Activated CD8-positive, alpha-beta memory T cell treated with anti-CD3 and anti-CD28 coated beads, Interleukin-2, amount 50 U/mL, for 48 hours (primary cell): ENCODE results near the gene WAPL.

Experiments
- DNase-seq: peaks from one replicate; pipeline ENCODE4 v3.0.0-alpha.2; 2020

WAPL gene

DNA sequence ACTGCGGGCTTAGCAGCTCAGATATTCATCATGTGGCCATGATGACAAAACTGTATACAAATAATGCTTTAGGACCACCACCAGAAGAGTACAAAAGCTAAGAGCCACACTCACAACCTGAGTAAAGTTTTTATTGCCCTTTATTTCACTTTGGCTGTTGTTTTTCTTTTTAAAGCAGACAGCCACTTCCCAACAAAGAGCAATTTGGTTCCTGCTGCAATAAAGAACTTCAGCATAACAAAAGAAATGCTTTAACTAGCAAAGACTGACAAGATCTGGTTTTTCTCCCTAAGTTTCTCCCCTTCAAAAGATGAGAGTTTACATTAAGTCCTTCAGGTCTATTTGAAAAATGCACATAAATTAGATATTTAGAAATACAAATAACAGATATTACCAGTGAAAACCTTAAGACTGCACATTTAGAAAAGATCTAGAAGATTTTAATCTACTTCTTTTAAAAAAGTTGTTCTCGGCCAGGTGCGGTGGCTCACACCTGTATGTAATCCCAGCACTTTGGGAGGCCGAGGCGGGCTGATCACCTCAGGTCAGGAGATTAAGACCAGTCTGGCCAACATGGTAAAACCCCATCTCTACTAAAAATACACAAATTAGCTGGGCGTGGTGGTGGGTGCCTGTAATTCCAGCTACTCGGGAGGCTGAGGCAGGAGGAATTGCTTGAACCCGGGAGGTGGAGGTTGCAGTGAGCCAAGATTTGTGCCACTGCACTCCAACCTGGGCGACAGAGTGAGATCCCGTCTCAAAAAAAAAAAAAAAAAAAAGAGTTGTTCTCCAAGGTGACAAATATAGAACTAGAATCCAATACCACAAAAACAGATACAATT is 59.4 kb downstream of the WAPL start:
- DNase-seq = no peak

DNA sequence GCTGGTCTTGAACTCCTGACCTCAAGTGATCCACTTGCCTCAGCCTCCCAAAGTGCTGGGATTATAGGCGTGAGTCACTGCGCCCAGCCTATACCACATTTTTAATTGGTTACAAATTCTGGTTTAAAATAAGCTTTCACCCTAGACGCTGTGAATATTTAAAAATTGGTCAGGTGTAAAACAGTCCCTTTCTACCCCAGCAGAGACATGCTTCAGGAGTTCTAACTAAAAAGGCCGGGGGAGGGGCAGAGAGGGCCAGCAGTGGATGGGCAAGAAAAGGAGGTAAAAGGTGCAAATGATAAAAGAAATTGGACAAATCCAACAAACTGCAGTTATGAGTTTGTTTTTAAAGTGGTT is 70.0 kb downstream of the WAPL start:
- no peak for DNase-seq

GRCh38 chr10:86450806-86451603 is 70.6 kb downstream of the WAPL start:
- no peak for DNase-seq

- DNase-seq = no peak
These were observed 71.5 kb downstream of the WAPL start for GRCh38 chr10:86449926-86450558.

DNA sequence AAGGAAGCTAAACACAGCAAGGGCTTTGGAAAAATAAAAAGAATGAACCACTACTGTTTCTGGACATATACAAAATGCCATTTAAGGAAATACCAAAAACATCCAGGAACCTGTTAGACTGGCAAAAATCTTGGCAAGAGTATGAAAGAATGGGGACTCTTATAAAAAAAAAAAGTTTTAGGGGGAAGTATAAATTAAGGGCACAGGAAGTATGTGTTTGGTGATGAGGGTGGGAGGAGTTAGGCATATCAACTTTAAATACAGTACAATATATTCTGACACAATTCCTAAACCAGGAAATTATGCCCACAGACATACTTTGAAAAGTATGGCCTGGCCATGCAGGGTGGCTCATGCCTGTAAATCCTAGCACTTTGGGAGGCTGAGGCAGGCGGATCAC is 74.2 kb downstream of the WAPL start:
- DNase-seq = no peak

DNA sequence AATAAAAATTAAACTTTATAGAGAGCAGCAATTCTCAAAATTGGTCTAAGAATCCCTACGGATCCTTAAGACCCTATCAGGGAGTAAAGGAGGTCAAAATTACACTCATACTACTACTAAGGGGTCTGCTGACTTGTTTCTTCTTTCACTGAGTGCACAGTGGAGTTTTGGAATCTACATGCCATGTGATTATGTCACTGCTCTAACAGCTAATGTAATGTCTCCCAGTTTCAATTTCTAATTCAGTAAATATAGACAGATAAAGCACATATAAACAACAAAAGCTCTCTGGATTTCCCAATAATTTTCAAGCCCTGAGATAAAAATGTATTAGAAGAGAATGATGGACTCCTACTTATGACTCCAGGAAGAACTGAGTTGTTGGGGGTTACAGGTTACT is 74.6 kb downstream of the WAPL start:
- no peak for DNase-seq

DNA sequence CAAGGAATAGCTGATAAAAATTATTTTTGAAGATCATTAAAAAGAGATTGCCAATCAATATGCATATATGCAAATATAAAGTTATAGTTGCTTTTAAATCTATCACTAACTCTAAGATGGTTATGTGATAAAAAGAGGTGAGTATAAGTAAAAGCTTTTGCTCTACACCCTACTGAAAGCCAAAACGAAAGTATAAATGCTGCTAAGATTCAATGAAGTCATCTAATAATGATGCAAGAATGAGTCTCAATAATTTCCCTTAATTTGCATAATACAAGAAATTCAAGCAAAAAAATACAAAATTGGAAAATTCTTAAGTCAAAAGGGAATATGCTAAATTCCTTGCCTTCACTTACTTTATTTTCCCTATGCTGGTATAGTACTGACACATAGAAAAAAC is 75.2 kb downstream of the WAPL start:
- no peak for DNase-seq

- DNase-seq = no peak
These were observed 77.7 kb downstream of the WAPL start for GRCh38 chr10:86443936-86444335.

GRCh38 chr10:86443069-86443468 is 78.5 kb downstream of the WAPL start:
- no peak for DNase-seq

DNA sequence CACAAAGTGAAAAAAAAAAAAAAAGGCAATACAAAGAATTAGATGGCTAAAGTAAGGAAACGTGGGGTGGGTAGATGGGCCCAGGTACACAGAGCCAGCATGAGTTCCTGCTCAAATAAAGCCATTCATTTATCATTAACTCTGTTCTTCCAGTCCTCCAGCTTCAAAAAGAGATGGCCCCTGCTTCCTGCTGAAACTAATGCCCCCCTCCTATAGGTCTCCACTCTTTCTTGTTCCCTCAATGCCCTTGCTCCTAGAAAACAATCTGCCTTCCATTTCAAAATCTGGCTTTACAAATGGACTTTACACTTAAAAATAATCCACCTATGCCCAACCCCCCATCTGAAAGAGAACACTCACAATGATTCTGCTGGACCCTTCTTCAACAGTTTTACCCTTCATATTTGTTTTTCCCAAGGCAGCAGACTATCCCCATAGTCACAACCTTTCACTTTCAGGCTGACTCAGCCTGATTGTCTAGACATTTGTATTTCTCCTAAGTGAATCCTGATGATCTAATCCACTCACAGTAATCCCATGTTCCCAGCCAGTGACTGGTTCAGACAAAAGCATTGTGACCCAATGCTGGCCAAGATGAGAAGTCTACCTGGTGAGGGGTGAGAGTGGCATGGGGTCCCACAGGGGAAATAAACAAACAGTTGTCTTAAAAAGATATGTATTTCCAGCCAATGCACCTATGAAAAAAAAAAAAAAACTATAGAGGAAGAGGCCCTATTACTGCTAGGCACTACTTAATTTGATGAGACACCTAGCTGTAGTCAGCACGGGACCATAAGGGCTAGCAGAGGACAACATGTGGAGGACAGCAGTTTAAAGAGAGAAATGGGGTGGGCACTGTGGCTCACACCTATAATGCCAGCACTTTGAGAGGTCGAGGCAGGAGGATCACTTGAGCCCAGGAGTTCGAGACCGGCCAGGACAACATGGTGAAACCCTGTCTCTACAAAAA is 80.4 kb downstream of the WAPL start:
- no peak for DNase-seq

DNA sequence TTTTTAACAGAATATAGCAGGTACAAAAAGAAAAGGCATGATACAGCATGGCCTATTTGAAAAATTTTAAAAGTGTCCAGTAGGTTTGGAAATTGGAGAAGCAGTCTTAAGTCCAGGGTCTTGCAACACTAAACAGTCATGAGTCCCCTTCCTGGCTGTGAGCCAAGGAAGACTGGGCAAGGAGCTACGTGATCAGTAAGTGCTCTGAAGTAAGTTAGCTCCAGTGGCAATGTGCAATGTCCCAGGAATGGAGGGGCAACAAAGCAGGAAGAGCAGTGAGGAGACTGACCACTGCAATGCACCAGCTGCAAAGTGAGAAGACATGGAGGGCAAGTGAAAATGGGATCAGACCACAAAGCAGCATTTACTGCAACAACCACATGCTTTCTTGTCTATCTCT is 82.0 kb downstream of the WAPL start:
- no peak for DNase-seq

GRCh38 chr10:86438091-86438749 is 83.4 kb downstream of the WAPL start:
- DNase-seq = no peak

- no peak for DNase-seq
These were observed 84.1 kb downstream of the WAPL start for GRCh38 chr10:86437447-86437846.

- no peak for DNase-seq
These were observed 84.6 kb downstream of the WAPL start for GRCh38 chr10:86436963-86437362.

DNA sequence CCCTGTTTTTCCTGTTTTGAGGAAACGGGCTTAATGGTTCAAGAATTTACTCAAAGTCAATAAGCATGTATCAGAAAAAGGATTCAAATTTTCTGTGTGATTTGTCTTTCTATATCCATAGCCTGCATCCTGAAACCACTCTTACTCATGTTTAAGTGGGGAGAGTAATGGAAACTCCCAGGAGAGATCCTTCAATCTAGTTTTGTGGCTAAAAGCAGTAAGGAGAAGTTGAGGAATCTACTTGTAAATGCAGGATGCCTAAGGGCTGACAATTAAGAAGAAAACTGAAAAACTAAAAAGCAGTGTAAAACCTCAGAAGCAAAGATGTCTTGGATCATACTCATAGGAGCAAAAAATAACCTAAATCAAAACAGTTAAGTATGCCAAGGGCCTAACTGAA is 86.9 kb downstream of the WAPL start:
- no peak for DNase-seq

- DNase-seq = no peak
These were observed 97.9 kb downstream of the WAPL start for GRCh38 chr10:86423739-86424138.

- DNase-seq = no peak
These were observed 102.5 kb downstream of the WAPL start for GRCh38 chr10:86419101-86419500.

DNA sequence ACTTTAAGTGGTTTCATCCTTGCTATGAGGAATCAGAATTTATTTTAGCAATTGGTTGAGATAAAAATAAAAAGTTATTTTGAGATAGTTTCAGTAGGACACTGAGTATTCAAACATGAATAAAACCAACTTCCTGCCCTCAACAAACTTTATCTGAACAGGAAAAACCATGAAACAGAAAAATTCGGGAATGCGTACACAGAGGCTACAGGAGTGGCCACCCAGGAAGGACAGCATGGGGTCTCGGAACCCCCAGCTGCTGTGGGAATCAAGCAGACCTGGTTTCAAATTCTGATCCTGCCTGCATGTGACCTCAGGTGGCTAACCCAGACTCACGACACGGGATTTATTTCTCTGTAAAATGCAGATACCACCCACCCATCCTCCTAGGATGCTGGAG is 106.0 kb downstream of the WAPL start:
- DNase-seq = no peak

DNA sequence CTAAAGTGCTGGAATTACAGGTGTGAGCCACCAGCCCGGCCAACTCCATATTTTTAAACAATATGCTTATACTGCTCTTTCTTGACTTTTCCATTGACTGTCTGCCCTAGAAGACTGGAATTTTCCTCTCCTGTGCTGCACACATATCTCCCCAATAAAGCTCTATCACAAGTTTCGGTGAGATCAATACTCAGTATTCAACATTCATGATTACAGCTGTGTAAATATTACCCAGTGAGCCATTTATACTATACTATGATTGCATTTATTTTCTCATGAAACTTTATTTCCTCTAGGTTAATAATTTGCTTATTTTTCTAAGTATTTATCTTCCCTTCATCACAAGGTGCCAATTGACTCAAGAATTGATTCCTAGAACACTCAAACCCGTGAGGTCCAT is 106.5 kb downstream of the WAPL start:
- no peak for DNase-seq

- no peak for DNase-seq
These were observed 108.4 kb downstream of the WAPL start for GRCh38 chr10:86413046-86413728.

- no peak for DNase-seq
These were observed 109.6 kb downstream of the WAPL start for GRCh38 chr10:86411852-86412560.
